CD4-positive, alpha-beta T cell treated with Interleukin-6 for 4 hours (primary cell): ENCODE data around the gene DCUN1D3.
"Not testable (repeated sequence)": the region's sequence is repeated elsewhere in the genome, so short reads cannot be mapped to it uniquely, and the experiment has no call there.

Source experiments
- DNase-seq: peaks from one replicate; pipeline ENCODE4 v3.0.0-alpha.2; 2020; ENCODE audit warnings: mixed read lengths

DCUN1D3 gene

DNA sequence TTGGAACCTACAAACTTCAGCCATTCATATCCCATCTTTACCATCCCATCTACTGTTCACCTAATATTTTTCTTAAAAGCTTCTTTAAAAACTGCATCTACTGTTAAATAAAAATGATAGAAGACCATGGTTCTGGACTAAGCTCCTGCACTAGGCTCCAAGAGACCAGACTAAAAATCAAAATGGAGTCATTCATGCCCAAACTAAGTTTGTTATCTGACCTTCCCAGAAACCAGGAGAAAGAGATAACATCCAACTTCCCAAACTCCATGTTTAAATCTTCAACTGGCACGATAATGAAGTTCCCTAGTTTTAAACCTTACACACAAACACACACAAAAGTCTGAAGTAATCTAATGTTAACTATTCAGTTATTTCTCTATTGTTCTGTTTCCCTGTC, 13.8 kb downstream of the DCUN1D3 start:
- DNase-seq, result no peak

GRCh38 chr16:20884240-20884556, 16.0 kb downstream of the DCUN1D3 start:
- DNase-seq, result no peak

DNA sequence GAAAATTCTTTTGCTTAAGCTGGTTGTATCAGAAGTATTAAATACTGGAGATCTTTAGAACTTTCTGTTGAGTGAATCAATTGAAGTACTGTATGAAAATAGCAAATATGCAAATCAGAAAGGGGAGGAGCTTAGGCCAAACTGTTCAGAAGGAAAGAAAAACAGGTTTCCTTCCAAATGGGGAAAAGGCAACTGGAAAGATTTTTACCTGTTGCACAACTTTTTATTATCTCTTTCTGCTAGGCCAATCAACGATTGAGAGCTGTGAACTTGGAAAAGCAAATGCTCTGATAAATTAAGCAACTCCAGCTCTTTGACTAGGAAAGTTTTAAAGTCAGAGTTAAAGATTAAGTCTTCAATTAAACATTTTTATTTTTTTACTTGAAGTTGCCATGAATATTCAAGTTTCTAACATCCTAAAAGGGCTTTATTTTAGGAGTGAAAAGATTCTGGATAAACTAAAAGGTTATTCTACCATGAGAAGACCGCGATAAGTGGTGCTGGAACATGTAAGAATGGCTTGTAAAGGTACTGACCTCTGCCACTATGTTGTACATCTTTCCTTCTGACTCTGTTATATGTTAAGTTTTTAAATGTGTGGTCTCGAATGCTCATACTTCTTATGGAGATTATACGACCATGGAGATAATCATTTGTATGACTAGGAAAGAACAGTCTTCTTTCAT, 16.5 kb downstream of the DCUN1D3 start:
- no peak for DNase-seq

DNA sequence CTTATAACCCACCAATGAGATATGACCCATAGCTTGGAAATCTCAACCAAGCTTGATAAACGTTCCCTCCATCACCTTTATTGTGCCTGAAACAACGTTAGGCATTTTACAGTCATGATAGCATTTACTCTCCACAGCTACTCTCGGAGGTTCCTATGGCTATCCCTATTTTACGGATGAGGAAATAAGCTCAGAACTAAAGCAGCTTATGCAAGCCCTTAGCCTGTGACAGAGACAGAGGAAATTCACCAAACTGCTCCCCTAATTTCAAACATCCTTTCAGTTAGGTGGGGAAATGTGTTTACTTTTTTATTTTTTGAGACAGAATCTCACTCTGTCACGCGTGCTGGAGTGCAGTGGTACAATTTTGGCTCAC, 18.7 kb downstream of the DCUN1D3 start:
- no peak for DNase-seq

- DNase-seq, result no peak
Measured at GRCh38 chr16:20880867-20881502, 19.2 kb downstream of the DCUN1D3 start.

- no peak for DNase-seq
Measured at GRCh38 chr16:20879175-20880040, 20.8 kb downstream of the DCUN1D3 start.

DNA sequence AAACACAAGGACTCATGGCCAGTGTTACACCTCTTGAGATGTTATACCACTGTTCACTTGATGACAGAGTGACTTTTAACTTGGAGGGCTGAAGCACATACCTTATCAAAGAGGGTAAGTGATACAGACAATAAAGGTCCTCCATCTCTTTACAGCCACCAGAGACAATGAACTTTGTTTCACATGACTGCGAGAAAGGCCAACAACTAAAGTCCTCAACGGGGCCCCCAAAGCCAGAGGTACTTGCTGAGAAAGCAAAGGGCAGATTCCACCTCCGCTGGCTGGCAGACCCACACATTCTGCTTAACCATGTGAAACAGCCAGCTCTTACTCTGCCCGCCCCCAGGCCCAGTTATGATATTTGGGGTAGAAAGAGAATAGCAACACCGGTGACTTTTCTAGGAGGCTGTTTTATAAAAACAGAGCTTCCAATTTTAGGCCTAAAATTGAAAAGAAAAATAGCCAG, 21.4 kb downstream of the DCUN1D3 start:
- DNase-seq, result no peak

DNA sequence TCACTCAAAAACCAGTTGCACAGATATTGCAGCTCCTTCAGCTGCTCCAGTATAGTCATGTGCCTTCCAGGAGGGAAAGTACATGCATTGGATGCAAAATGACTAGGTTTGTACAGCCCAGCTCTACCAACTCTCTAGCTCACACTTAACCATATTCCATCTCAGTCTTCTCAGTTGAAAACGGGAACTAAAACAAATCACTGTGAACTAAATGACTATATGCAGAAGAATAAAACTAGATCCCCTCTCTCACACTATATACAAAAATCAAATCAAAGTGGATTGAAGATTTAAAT, 24.9 kb downstream of the DCUN1D3 start:
- no peak for DNase-seq

DNA sequence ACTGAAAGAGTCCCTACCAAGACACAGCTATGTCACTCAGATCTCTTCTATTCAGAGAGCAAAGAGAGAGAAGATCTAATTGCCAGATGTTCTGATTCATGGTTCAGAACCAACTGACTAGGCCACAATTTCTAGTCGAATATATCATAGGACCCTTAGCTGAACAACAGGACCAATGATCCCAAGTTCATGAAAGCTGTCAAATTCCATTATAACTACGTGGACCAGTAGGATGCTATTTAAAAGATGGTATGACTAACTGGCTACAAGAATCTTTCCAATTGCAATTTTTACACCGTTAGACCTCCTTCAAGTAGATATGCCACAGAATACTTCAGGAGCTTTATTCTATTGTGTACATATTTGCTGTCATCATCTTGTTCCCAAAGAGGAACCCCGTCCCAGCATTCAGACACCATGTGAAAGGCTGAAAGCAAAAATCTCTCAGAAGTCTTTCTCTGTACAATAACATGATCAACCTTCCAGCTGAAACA, 26.0 kb downstream of the DCUN1D3 start:
- peak; percentile 5 for DNase-seq

DNA sequence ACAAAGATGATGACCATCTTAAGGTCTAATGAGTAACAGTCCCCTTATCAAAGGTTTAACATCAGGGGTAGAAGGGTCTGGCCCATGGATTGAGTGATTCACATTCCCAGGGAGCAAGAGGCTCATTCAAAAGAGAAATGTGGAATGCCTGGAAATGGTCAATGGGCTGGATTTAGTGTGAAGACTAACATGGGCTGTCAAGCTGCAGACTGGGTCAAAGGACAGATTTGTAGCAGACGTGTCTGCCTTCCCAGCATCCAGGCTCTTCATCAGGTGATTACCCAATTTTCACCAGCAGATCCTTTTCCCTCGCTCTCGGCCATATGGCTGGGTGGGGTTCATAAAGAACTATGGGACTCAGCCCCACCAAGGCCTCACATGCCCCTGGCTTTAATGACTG, 26.8 kb downstream of the DCUN1D3 start:
- DNase-seq, result no peak

- no peak for DNase-seq
Measured at GRCh38 chr16:20871941-20872815, 28.0 kb downstream of the DCUN1D3 start.

DNA sequence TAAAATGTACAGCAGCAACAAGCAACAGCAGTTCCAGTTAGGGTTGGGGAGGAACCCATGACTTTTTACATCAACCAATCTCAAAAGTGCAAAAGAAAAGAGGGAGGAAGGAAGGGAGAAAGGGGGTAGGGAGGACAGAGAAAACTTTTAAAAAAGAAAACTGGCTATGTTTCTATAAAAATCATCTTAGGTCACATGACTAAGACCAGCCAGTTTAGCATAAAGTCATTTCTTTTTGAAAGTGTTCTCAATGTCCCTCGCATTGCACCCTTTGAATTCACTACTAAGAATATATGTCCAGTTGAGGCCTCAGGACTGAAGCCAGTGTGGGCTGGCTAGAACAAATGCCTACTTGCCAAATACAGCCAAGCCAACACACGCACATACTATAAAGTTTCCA, 28.9 kb downstream of the DCUN1D3 start:
- no peak for DNase-seq

DNA sequence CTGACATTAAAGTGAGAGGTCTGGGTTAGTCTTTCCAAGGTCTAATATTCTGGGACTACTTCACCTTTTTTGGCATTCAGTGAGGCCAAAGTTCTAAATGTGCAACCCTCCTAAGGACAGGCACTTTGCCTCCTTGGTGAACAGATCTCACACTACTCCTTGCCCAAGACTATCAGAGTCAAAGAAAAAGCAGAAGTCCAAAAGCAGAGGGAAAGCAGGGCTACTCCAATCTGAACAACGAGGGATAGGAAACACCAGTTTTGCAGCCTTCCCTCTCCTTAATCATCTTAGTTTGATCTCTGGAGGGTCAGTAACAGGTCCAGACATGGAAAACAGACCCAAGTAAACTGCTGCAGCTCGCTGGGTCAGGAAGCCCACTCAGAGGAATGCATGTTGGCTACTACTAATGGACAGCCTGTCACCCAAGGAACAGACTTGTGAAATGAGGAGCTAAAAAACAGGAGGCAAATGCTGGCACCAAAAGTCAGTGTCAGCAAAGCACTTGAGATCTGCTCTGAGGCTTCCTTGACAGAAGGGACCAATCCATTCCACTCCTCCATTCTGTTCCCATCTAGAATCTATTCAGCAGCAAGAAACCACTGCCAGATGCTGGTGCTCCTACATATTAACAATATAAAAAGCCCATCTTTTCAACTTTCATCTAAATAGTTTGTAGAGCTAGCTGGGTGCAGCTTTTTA, 29.9 kb downstream of the DCUN1D3 start:
- no peak for DNase-seq

DNA sequence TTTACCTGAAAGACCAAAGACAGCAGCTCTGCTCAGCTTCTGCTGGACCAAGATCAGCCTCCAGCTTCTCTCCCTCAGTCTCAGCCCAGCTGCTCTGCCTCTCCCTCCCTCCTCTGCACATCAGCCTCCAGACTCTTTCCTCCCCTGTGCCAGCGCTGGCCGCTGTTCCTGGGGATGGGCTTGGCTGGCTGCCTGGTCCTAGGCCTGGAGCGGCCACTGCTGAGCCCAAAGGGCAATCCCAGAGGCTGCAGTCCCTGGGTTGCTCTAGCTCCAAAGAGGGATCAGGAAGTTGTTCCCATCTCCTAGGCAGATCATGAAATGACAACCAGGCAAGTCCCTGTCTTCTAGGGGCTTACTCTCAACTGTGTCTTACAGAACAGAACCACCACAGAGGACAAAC, 31.3 kb downstream of the DCUN1D3 start:
- DNase-seq, result no peak

DNA sequence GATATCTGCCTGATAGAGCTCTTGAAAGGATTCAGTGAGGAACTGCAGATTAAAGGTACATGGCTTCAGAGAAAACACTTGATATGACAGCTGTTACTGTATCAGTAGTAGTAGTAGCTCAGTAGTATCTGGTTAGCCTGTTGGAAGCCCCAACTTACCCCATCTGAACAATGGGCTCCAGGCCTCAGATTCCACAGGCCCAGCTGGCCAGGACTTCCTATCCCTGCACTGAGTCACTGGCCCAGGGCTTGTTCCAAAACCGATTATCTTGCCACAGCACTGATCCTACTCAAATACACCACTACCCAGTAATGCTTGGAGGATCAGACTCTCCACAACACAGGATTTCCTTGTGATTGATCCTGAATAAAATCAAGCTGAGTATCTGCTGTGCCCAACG, 32.6 kb downstream of the DCUN1D3 start:
- DNase-seq, result no peak

DNA sequence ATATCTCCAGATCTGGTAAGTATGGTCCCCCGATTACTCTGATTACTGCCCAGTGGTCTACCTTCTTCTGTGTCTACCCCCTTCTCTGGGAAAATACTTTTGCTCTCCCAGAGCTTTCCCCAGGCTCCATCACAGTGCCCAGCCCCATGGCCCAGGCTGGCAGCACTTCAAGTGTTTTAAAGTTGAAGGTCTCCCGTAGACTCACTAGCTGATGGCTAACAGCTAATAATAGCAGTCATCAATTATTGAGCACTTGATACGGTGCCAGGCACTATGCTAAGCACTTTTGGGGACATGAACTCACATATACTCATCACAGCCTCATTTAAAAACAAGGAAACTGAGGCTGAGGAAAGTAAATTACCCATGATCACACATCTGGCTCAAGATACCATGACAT, 33.4 kb downstream of the DCUN1D3 start:
- DNase-seq, result no peak

DNA sequence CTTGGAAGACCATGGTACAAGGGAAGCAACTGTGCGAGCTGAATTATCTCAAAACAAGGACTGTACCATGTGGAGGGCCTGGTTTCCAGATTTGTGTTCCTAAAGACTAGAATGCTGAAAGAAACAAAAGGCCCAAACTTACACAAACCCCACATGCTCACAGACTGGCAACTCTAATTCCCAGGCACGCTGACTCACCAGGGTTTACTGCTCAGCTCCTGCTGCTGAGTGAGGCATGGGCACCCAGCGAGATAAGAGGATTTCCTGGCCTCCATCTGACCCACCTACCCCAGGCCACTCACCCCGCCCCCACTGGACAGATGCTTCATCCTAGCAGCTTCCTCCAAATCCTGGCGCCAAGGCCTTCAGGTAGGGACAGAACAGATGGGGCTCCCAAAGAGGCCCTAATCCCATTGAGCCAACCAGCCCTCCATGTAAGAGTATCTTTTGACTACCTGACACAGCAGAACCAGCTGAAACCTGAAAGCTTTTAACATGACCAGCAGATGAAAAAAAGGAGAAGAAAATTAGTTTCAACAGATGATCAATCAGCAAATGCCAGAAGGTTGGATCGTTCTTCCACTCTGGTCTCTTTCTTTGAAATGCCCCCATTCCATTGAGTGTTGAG, 33.9 kb downstream of the DCUN1D3 start:
- DNase-seq, result no peak

DNA sequence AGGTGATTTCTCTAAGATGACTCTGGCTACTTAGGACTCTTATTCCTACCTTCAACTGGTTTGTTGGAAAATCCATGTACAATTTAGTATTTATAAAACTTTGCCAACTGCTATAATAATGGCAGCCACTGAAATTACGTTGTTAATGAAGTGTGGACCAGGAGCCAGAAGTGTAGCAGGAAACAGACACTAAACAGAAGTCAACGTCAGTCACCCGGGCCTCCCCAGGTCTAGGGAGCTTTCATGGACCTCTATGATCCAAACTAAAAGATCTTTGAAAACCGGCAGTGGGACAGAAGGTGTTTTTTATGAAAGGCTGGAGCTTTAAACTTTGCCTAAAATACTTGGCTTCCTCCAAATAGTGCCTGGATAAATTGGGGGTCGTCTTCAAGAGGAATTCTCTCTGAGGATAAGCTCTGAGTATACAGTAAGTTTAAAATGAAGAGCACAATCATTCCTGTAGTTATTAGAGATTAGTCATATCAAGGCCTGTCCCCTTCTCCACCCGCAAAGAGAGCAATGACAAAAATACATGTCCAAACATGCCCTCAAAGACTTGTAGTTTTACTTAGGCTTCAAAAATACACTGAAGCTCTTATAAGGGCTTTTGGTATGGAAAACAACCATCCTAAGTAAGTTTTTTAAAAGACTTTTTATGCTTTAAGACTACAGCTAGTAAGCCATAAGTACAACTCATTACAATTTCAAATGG, 34.6 kb downstream of the DCUN1D3 start:
- no peak for DNase-seq

- DNase-seq, result not testable (repeated sequence)
Measured at GRCh38 chr16:20864376-20864775, 35.8 kb downstream of the DCUN1D3 start.

DNA sequence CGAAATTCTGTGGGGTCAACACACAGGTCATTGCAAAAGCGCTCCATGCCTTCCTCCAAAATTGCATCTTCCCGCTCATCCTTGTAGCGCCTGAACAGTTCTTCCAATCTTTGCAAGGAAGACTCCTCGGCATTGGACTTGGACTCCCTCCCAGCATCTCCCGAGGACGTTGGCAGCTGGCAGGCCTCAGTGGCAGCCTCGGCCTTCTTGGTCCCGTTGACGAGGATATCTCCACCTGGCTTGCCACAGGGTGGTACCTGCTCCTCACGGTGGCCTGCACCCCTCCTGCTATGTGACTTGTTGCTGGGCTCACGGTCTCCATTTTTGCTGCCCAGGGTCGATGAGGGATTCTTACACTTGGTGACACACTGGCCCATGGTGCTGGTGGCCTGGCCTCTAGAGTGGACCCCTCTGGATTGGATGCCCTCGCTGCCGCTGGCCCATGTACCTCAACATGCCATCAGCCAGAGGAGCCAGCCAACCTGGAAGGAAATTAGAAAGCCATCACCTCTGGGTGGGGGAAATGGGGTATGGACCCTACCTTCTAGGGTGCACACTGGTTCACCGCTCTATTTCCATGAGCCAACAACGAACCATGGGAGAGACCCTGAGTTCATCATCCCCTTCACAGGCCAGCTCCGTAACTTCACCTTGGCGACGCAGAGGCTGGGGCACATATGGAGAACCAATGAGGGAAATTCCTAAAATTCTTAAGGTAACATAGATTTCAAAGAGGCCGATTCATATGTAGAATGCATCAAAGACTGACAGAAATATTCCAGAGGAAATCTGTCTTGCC, 37.8 kb downstream of the DCUN1D3 start:
- no peak for DNase-seq
